Activated CD4-positive, alpha-beta T cell treated with anti-CD3 and anti-CD28 coated beads, Interleukin-2, amount 50 U/mL, for 4 hours (primary cell): ENCODE data around the gene PPP2R3B.
"Not testable (repeated sequence)": the region's sequence is repeated elsewhere in the genome, so short reads cannot be mapped to it uniquely, and the experiment has no call there.

Source experiments
- DNase-seq, 2 experiments: peaks; one replicate each; pipeline ENCODE4 v3.0.0-alpha.2; 2020

Gene PPP2R3B

DNA sequence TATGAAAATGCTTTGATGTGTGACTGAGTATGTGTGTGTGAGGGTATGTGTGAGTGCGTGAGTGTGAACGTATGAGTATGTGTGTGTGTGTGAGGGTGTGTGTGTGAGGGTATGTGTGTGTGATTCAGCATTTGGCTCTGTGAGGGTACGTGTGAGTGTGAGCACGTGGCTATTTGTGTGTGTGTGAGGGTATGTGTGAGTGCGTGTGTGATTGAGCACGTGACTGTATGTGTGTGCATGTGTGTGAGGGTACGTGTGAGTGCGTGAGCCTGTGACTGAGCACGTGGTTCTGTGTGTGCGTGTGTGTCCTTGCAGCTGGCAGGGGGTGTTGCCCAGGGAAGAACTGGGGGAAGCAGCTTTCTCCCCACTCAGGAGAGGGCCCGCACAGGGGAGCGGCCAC, 16.1 kb upstream of the PPP2R3B start:
- DNase-seq, result no peak

DNA sequence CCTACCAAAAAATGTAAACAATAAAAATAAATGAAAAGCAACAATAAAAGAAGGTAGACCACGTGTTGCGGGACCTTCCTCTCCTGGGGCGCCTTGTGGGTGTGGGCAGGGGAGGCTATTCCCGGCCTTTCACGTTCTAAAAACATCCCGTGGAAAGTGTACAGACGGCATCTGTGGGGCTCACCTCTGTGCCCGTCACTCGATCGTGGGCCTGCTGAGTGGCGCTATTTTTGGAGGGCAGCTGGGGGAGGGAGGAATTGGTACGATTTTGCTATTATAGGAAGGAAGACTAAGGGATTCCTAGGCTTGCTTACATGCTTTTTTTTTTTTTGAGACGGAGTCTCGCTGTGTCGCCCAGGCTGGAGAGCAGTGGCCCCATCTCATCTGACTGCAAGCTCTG, 13.6 kb upstream of the PPP2R3B start:
- no peak for DNase-seq

DNA sequence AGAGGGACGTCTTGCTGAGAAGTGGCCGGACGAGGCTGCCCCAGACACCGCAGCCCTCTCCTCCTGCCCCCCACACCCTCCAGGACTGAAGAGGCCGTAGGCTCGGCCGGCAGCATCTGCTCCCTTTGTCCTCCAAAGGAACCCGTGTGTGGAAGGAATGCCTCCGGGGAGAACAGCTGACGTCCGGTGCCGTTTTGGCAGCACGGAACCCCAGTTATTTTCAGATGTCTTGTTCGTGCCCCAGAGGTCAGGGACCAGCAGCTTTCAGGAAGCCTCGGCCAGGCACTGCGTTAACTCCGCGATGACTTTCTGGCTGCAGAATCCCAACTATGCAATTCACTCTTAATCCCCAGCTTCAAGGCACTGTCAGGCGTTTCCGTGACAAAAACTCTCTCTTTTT, 10.9 kb upstream of the PPP2R3B start:
- DNase-seq, result no peak

DNA sequence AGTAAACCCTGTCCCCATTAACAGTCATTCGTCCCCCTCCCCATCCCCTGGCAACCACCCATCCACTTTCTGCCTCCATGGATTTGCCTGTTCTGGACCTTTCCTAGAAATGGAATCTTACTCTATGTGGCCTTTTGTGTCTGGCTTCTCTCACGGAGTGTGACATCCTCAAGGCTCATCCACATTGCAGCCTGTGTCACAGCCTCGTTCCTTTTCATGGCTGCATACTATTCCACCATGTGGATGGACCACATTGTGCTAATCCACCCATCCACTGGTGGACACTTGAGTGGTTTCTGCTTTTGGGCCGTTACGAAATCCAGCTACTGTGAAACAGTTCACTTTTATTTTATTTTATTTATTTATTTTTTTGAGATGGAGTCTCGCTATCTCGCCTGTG, 8.1 kb upstream of the PPP2R3B start:
- no peak for DNase-seq

DNA sequence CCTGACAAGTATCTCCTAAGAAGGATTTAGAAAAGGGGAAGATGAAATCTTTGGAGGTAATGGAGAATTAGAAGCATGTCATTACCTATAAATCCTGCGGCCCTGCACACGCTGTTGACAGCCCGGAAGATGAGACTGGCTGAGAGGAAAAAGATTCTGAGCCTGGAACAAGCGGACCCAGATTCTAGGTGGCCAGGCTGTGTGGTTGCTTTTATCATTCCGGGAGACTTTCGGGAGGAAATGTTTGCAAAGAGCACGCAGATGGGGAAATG, 5.8 kb upstream of the PPP2R3B start:
- DNase-seq, result no peak

DNA sequence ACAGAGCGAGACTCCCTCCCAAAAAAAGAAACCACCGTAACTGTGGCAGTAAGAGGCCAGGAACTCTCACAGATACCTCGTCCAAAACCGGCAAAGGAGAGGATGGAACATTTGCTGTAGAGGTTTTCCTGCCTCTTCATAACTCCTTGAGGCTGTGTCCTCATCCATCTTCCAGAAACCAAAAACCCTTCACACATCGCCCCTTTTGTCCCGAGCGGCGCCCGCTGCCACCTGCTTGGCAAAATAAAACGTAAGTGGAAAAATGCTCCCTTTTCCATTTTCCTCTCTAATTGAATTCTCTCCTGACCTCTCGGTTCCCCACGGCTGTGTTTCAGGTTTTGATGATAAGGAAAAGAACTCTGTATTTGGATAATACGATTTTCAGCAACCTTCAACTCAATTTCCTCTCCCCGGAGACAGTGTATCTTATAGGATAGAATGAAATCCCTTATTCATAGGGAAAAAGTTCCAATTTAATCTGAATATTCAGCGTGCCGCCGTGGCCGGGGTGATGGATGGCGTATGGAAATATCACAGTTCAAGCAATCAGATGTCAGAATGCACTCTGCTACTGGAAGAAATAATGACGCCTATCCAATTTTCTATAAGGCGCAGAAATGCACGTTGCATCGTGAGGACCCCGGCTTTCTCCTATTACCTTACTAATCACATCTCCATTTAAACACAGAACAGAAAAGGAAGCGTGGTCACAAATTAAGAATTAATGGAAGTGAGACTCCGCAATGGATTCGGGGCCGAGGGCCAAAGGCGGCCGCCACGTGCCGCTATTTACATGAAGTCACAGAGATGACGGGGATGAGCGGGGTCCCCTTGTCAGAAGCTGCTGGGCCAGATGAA, 5.2 kb upstream of the PPP2R3B start:
- no peak for DNase-seq

DNA sequence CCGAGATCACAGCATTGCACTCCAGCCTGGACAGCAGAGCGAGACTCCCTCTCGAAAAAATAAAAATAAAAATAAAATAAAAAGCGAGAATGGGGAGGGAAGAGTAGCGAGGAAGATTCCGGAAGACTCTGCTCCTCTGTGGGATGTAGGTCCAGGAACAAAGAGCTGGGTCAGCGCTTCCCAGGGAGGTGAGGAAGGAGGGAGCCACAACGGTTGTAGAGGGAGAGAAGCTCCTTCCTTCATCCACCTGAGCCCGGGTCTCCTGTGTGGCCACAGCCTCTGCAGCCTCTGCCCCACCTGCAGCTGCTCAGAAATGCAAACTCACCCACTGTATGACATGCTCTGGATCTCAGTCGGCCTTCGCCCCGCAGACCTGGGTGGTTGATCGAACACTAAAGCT, 3.8 kb upstream of the PPP2R3B start:
- no peak for DNase-seq

DNA sequence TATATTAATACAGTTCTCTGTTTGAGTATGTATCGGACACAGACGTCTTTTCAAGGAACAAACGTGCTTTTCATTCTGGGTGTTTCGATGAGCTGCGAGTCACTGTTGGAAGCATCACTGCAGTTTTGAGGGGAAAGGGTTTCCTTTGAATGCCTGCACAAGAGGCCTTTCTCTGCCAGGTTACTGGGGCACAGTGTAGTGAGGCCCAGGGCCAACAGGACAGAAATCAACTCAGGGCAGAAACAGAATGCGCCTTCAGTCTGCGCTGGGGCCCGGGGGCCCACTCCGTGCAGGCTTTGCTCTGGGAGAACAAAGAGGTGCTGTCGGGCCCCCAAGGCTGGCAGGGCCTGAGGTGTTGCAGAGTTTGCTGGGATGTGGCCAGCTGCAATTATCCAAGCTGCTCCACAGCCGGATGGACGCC, 2.3 kb upstream of the PPP2R3B start:
- DNase-seq, result no peak

DNA sequence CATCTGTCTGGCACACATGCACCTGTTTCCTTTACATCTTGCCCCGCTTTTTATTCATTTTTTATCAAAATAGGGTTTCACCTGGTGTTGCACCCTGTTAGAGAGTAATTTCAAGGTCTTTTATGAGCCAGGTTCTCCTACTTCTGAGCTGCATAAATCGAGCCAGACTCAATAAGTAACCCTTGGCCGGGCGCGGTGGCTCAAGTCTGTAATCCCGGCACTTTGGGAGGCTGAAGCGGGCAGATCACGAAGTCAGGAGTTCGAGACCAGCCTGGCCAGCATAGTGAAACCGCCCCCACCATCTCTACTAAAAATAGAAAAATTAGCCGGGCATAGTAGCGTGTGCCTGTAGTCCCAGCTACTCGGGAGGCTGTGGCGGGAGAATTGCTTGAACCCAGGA, 1.0 kb upstream of the PPP2R3B start:
- no peak for DNase-seq

DNA sequence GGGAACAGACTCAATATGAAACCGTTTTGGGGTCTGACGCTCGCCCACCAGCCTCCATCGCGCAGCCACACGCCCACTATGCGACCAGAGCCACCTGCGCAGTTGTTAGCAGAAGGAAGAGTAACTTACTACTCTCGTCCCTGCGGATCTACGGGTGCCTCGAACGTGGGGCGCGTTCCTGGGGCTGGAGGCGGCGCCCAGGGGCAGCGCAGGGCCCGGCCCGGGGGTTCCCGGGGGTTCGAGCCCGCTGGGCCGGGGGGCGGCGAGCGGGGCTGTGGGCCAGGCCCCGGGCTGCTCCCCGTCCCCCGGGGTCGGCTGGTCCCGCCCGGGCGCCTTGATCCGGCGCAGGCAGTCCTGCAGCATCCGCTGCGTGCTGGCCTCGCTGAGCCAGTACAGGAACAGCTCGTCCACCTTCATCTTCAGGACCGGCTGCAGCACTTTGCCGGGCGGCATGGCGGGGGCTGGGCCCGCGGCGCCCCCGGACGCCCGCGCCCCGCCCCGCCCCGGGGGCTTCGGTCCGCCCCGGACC, 404 bp downstream of the PPP2R3B start:
- peak; percentile 13 to 28 for DNase-seq

DNA sequence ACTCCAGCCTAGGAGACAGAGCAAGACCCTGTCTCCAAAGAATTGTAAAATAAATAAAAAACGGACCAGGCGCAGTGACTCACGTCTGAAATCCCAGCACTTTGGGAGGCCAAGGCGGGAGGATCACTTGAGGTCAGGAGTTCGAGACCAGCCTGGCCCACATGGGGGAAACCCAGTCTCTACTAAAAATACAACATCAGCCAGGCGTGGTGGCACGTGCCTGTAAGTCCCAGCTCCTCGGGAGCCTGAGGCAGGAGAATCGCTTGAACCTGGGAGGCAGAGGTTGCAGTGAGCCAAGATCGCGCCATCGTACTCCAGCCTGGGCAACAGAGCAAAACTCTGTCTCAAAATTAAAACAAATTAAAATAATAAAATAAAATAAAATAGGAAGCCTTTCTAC, 971 bp downstream of the PPP2R3B start:
- not testable (repeated sequence) for DNase-seq

DNA sequence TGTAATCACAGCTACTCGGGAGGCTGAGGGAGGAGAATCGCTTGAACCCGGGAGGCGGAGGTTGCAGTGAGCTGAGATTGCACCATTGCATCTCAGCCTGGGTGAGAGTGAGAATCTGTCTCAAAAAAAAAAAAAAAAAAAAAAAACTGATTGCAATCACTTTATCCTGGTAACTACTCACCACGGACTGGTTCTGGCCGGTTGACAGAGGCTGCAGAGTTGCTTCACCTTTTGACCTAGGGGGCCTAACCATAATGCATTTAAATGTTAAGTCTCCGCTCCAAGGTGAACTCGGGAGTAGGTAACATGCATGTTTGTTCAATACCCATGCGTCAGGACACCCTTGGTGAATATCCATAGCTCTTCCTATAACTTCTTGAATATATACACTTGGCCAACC, 1.8 kb downstream of the PPP2R3B start:
- no peak for DNase-seq

DNA sequence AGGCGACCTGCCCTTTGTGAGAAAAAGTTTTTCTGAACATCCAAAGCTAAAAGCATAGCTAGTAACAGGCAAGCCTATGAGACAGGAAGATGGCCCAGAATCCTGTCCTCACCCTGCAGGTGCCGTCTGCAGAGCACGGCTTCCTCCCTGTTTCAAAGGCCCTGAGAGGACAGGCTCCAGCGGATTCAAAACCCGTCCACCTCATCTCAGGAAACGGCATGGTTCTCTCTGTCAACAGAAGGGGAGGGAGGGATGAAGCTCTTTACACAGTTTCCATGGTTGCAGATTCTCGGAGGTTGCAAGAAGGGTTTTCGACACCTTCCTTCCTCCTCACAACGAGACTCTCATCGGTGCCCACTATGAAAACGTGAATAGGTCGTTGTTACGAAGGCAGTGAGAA, 8.3 kb downstream of the PPP2R3B start:
- DNase-seq, result no peak

DNA sequence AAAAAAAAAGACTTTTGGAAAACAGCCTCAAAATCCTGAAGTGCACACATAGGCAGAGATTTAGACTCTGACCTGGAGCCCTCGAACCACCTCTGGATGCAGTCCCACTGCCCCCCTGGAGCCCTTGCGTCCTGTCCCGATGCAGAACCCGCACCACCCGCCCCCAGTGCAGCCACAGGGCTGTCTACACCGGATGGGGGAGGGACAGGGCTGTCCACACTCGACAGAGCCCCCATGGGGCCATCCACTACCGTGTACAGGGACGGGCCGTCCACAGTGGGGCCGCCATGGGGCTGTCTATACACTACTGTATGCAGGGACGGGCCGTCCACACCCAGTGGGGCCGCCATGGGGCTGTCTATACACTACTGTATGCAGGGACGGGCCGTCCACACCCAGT, 10.5 kb downstream of the PPP2R3B start:
- not testable (repeated sequence) for DNase-seq

DNA sequence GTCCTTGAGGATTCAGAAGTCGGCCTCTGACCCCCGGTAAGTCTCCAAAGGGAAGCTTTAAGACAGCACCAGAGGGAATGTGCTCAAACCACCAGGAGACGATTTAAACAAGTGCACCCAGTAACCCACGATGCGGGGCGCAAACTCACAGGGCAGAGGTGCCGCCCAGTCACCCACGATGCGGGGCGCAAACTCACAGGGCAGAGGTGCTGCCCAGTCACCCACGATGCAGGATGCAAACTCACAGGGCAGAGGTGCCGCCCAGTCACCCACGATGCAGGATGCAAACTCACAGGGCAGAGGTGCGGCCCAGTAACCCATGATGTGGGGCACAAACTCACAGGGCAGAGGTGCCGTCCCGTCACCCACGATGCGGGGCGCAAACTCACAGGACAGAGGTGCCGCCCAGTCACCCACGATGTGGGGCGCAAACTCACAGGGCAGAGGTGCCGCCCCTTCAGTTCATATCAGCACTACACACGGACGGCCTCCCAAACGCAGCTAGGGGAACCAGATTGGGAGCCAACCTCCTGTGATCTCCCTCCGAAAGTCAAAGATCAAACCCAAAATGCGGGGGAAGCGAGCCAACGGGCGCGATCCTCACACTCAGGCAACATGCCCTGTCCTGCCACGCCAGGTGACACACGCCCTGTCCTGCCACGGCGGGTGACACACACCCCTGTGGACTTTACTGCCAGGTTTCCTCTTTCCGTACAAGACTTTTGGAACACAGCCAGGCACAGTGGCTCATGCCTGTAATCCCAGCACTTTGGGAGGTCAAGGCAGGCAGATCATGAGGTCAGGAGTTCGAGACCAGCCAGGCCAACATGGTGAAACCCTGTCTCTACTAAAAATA, 11.3 kb downstream of the PPP2R3B start:
- DNase-seq, result no peak

DNA sequence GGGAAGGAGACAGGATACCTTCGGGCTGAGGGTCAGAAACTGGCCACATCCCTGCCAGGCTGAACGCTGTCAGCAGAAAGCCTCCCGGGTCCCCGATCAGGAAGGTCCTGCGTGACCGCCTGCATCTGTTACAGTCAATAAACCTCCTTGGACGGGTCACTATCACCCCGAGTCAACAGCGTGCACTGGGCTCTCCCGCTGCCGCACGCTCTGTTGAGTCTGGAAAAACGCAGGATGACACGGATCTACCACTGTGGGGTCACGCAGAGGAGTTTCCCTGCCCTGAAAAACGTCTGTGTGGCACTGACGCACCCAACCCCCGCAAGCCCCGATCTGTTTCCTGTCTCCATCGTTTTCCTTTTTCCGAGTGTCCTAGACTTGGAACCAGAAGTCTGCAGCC, 12.1 kb downstream of the PPP2R3B start:
- DNase-seq, result no peak

DNA sequence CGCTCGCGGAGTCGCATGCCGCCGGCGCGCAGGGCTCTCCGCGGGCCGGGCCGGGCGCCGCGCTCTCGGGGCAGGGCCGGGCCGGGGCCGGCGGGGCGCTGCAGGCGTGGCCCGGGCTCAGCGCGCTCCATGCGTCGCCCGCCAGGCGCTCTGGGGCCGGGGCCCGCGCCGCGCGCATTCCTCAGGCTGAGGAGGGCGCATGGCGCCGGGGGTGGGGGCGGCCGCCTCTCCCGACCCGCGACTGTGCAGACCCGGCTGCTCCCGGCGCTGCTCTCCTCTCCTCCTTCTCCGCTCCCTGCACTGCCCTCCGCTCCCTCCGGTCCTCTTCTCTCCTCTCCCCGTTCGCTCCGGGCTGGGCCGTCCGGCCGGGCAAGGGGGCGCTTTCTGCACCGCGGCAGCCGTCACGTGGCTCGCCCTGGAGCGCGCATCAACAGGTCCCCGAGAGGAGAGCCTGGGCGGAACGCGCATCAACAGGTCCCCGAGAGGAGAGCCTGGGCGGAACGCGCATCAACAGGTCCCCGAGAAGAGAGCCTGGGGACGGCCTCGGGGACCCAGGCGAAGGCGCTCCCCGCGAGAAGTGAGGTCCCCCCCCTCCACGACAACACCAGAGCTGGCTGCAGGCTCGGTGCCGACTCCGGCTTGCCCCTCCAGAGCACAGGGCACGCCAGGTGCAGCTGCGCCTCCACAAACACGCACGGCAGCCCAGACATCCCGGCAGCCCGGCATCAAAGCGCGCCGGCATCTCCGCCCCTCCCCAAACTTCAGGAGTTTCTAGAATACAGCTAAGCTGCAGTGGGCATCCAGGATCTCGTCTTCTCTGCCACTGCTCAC, 12.9 kb downstream of the PPP2R3B start:
- peak; percentile 7 to 12 for DNase-seq

DNA sequence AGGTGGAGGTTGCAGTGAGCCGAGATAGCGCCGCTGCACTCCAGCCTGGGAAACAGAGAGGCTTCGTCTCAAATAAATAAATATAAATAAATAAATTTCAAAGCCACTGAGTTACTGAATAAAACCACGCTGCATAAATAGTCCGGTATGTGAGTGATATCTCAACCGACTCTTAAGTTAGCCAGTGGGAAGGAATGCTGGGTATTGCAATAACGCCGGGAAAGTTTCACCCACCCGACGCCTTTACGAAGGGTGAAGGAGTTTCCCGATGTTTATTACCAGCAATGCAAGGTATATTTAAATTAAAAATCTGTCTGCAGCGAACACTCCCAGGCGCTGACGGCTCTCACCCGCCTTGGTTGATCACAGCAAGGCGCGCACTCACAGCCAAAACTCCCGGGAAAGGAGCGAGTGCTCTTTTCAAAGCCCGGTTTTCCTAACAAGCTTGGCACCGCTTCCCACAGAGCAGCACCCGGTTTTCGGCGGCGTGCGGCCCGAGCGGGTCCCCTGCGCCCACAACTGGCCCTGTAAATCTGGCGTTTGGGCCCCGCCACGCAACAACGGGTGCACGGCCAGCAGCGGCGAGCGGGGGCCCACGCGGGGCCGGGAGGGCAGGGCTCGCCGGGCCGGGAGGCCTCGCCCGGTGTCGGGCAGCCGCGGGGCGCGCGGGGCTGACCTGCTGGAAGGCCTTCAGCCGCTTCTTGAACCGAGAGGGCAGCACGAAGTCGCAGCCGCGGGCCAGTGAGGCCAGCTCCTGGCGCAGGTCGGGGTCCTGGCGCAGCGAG, 13.7 kb downstream of the PPP2R3B start:
- DNase-seq, result no peak

DNA sequence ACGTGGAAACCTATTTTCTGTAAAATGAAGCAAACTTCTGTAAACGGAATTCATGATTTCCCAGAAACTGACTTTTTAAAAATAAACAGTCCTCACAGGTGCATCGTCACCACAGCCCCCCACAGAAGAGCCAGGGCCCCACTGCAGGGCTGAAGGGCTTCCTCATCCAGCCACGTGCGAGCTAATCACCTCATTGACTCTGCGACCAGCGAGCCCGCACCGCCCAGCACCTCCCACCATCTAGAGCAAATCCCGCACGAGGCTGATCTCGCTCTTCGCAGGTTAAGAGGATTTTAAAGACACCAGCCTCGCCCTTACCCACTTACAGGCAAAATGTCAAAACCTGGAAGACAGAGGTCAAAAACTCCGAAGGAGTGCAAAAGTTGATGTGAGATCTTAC, 14.8 kb downstream of the PPP2R3B start:
- no peak for DNase-seq

DNA sequence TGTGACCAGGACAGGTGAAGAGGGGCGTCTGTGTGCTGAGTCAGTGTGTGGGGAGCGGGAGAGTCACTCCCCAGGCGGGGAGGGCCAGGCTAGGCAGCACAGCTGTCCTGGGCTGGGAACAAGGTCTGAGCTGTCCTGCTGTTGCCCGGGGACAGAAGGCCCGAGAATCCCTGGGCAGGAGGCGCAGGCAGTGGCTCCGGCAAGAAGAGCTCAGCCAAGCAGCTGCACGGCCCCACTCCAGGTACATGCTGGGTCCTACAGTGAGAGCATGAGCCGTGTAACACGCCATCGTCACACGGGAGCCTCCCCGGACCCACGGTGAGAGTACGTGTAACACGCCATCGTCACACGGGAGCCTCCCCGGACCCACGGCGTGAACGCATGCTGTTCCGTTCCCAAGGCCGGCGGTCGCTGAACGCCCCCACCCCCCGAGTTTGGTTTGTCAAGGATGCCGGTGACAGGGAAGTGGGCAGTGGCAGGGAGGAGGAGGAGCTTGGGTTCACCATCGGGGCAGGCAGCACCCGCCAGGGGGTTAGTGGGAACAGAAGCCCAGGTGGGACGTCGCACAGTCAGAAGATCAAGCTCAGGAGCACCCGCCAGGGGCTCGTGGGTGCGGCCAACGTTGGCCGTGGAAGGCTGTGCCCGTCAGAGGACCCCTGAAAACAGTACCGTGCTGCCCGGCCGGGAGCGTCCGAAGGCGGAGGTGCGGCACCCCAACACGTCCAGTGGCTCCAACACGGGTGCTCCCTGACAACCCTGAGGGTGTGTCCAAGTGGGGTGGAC, 15.6 kb downstream of the PPP2R3B start:
- DNase-seq, result no peak

DNA sequence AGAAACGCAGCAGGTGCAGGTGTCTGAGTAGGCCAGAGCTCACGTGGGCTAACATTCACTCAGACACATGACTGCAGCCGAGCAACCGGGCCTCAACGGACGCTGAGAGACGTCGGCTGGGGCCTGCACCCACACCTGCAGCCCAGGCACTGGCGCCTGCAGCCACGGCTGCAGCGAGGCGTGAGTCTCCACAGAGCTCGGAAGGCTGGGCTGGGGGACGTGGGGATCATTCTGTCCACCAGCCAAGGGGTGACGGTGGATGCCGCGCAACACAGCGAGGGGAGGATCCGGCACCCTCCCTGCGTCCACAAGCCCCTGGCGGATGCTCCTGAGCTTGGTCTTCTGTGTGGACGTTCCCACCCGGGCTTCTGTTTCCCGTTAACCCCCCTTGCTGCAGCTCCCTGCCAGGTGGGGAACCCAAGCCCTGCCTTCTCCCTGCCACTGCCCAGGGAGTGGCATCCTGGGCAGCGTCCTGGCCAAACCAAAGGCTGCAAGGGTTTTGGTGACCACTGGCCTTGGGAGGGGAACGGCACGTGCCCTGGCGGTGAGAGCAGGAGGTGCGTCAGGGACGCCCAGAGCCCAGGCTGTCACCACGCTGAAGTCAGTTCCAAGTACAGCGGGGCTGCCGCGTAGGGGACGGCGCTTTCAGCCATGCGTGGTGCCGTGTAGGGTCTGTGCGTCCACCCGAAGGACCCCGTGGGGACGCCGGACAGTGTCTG, 16.3 kb downstream of the PPP2R3B start:
- DNase-seq, result no peak
